GM12892 (cell line): ENCODE results near the gene TMEM62.

Experiments
- POLR2A ChIP-seq: IDR thresholded peaks from 2 replicates; pipeline ENCODE4 v1.6.1; 2011; ENCODE audit warnings: low read depth, low read length, control low read depth
- POLR2AphosphoS5 ChIP-seq: IDR thresholded peaks from 2 replicates; pipeline ENCODE4 v1.6.1; 2011; ENCODE audit warnings: low read depth, low read length, control low read depth
- TAF1 ChIP-seq: IDR thresholded peaks from 2 replicates; pipeline ENCODE4 v1.6.1; 2011; ENCODE audit warnings: low read depth, mild to moderate bottlenecking, control low read depth, low read length, borderline replicate concordance

- TF ChIP-seq TAF1 (no peak), POLR2AphosphoS5 (no peak), POLR2A (no peak)
Observed at GRCh38 chr15:43118286-43118685, 15.1 kb upstream of the TMEM62 start.
